22Rv1 (cell line): Measurements from ENCODE around the gene COIL.
"Not testable (repeated sequence)": the region's sequence is repeated elsewhere in the genome, so short reads cannot be mapped to it uniquely, and the experiment has no call there.

ENCODE experiments used
- H3K27ac ChIP-seq: fragments of 450-650 bp; 2 replicates; pipeline ENCODE4 v1.5.1; 2017
- ZFX ChIP-seq: fragments of 450-650 bp; IDR thresholded peaks from 2 replicates; pipeline ENCODE4 v1.6.1; 2017; ENCODE audit warnings: antibody characterized with exemption, borderline replicate concordance
- TF ChIP-seq, protein P1 (sequence below): fragments of 450-650 bp; IDR thresholded peaks from 2 replicates; pipeline ENCODE4 v1.5.1; 2017; ENCODE audit warnings: mild to moderate bottlenecking

The COIL gene

DNA sequence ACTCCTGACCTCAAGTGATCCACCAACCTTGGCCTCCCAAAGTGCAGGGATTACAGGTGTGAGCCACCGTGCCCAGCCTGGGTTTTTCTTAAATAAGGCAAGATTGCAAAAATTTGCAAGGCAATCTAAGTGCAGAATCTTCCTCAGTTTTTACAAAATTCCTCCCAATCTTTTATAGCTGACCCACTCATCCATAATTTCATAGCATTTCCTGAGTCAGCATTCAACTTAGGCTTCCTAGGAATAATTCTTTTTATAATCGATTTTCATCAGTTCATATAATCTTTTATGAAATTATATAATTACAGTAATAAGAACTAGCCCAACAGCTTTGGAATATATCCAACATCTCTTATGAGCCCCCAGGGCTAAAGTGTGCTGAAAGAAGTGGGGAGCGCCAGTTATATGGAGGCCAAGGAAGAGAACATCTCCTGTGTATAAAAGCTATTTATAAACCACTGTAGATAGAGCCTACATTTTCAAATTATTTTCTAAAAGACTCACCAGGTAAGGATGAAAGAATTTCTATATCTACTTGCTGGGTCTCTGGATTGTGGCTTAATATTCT is 14.8 kb downstream of the COIL start:
- TF ChIP-seq, protein P1, sequence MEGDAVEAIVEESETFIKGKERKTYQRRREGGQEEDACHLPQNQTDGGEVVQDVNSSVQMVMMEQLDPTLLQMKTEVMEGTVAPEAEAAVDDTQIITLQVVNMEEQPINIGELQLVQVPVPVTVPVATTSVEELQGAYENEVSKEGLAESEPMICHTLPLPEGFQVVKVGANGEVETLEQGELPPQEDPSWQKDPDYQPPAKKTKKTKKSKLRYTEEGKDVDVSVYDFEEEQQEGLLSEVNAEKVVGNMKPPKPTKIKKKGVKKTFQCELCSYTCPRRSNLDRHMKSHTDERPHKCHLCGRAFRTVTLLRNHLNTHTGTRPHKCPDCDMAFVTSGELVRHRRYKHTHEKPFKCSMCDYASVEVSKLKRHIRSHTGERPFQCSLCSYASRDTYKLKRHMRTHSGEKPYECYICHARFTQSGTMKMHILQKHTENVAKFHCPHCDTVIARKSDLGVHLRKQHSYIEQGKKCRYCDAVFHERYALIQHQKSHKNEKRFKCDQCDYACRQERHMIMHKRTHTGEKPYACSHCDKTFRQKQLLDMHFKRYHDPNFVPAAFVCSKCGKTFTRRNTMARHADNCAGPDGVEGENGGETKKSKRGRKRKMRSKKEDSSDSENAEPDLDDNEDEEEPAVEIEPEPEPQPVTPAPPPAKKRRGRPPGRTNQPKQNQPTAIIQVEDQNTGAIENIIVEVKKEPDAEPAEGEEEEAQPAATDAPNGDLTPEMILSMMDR = no peak
- TF ChIP-seq ZFX = no peak
- no peak overlapping the region for H3K27ac ChIP-seq

DNA sequence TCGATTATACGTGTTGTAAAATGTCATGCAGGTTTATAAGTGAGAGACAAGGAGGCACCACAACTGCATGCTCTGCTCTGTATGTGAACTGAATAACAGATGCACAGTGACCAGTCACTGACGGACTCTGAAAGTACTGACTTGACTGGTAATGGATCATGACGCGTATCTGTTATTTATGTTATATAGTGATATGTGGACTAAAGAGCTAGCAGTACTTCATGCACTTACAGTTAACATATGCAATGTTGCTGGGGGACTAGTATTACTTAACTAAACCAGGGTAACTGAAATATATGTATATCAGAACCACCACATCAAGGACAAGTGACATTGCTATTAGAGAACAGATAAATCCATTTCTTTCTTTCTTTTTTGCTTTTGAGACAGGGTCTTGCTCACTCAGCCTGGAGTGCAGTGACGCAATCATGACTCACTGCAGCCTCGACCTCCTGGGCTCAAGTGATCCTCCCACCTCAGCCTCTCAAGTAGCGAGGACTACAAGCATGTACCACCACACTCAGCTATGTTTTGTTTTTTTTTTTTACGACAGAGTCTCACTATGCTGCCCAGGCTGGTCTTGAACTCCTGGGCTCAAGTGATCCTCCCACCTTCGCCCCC is 17.2 kb downstream of the COIL start:
- H3K27ac ChIP-seq = no peak overlapping the region
- TF ChIP-seq ZFX = no peak
- TF ChIP-seq, protein P1 = no peak

DNA sequence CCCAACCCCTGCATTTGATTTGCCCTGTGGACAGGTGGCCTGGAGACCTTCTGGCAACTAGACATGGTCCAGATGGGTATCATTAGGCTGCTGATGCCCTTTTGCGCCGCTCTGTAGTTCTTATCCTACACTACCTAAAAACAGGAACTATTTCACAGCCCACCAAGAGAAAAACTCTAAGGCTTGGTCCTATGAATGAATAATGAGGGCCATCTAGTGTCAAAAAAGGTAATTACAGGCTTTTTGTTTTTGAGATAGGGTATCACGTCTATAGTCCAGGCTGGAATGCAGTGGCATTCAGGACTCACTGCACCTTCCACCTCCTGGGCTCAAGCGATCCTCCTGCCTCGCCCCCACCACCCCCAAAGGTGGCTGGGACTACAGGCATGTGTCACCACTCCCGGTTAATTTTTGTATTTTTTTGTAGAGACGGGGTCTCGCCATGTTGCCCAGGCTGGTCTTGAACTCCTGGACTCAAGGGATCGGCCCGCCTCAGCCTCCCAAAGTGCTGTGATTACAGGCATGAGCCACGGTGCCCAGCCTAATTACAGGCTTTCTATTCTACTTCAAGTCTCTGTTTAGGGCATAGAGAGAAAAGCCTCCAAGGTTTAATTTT is 20.9 kb downstream of the COIL start:
- no peak overlapping the region for H3K27ac ChIP-seq
- TF ChIP-seq, protein P1 = peak; percentile 81
- no peak for TF ChIP-seq ZFX

DNA sequence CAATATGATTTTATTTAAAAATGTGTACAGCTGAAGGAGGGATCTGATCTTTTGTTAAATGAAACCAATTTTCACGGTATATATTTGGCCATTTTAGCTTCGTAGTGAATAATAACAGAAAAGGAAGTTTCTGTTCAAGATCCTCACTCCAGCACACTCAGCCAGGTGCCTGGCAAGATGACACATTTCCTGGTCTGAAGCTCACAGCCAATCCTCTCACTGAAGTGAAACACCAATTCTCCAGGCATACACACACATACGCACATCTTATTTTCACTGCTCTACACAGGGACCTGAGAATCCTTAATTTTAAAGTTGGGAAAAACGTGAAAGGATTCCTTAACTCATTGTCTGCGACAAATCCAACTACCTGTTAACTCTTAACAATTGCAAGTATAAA is 22.6 kb downstream of the COIL start:
- H3K27ac ChIP-seq = not testable (repeated sequence)

GRCh38 chr17:56937687-56938086 is 23.2 kb downstream of the COIL start:
- no peak overlapping the region for H3K27ac ChIP-seq
- TF ChIP-seq, protein P1 = no peak
- no peak for TF ChIP-seq ZFX

DNA sequence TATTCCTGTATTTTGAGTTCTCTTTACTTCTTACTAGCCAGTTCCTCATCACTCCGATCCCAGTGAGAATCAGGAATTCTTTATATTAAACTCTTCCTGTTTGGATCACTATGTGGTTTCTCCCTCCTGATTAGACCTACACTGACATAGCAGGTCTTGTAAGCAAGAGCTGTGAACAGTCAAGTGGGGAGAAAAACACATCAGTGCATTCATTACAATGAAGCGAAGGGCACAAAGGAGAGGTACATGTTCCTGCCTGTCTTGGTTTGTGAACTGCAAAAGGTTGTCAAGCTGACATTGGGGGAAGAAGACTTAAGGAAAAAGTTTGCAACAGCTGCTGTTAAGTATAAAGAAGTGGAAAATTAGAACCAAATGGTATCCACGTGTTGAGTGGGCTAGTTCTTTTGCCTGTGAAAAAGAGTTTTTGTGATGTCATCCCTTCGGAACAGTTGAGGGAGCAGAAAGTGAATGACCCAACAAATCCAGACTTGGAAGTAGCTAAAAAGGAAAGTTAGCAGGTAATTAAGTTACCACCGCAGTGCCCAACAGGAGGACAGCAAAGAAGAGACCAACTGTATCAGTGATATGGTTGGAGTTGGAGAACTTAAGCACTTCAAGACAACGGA is 24.0 kb downstream of the COIL start:
- TF ChIP-seq, protein P1 = no peak
- no peak for TF ChIP-seq ZFX
- H3K27ac ChIP-seq = no peak overlapping the region

GRCh38 chr17:56935461-56935860 is 25.4 kb downstream of the COIL start:
- no peak overlapping the region for H3K27ac ChIP-seq
- no peak for TF ChIP-seq ZFX
- TF ChIP-seq, protein P1 = no peak
